PFSK-1 (cell line): Measurements from ENCODE around the gene SUSD3.

Experiments
- FOXP2 ChIP-seq: optimal IDR thresholded peaks from 2 replicates; pipeline ENCODE3; 2011; ENCODE audit warnings: borderline replicate concordance, control low read depth, inconsistent platforms; ENCODE audit not compliant: insufficient read depth; ENCODE audit errors: extremely low read length, extremely low read depth
- POLR2AphosphoS5 ChIP-seq: IDR thresholded peaks from 2 replicates; pipeline ENCODE4 v1.6.1; 2012; ENCODE audit warnings: low read depth, mild to moderate bottlenecking, control low read depth, low read length, moderate library complexity
- SIN3A ChIP-seq: IDR thresholded peaks from 2 replicates; pipeline ENCODE4 v1.6.1; 2012; ENCODE audit warnings: mild to moderate bottlenecking, low read length, moderate library complexity, borderline replicate concordance; ENCODE audit not compliant: insufficient read depth
- TAF1 ChIP-seq: IDR thresholded peaks from 2 replicates; pipeline ENCODE4 v1.6.1; 2012; ENCODE audit warnings: low read length, control low read depth, borderline replicate concordance; ENCODE audit not compliant: insufficient read depth
- TF ChIP-seq, protein P1 (sequence below), 2 experiments: IDR thresholded peaks; 2 replicates each; pipeline versions ENCODE4 v1.6.1 to v1.8.0; 2011 to 2012; ENCODE audit warnings: low read depth in 2 of 2, low read length in 2 of 2, control low read depth in 1 of 2, inconsistent platforms in 1 of 2, mild to moderate bottlenecking in 1 of 2, moderate library complexity in 1 of 2; ENCODE audit not compliant: insufficient read depth in 1 of 2

The SUSD3 gene

DNA sequence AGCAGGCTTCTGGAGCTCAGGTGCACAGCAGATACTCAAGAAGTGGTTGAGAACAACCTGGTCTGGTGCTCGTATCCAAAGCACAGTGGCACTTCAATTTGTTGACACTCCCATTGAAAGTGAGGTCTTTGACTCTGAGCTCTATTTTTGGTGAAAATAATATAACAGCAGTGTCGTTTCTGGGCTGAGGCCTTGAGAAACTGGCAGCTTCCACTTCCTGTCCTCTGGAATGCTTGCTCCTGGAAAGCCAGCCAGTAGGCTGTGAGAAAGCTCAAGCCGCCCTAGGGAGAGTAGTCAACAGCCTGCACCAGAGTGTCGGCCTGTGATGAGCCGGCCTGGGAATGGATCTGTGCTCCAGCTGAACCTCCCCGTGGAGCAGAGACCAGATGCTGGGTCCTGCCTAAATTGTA, 6.8 kb upstream of the SUSD3 start:
- TF ChIP-seq, protein P1, sequence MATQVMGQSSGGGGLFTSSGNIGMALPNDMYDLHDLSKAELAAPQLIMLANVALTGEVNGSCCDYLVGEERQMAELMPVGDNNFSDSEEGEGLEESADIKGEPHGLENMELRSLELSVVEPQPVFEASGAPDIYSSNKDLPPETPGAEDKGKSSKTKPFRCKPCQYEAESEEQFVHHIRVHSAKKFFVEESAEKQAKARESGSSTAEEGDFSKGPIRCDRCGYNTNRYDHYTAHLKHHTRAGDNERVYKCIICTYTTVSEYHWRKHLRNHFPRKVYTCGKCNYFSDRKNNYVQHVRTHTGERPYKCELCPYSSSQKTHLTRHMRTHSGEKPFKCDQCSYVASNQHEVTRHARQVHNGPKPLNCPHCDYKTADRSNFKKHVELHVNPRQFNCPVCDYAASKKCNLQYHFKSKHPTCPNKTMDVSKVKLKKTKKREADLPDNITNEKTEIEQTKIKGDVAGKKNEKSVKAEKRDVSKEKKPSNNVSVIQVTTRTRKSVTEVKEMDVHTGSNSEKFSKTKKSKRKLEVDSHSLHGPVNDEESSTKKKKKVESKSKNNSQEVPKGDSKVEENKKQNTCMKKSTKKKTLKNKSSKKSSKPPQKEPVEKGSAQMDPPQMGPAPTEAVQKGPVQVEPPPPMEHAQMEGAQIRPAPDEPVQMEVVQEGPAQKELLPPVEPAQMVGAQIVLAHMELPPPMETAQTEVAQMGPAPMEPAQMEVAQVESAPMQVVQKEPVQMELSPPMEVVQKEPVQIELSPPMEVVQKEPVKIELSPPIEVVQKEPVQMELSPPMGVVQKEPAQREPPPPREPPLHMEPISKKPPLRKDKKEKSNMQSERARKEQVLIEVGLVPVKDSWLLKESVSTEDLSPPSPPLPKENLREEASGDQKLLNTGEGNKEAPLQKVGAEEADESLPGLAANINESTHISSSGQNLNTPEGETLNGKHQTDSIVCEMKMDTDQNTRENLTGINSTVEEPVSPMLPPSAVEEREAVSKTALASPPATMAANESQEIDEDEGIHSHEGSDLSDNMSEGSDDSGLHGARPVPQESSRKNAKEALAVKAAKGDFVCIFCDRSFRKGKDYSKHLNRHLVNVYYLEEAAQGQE (IDR thresholded peaks at IDR 0.05; ENCODE audit: insufficient read depth in 1 of 2, low read depth in 2 of 2, low read length in 2 of 2): no peak
- no peak for TF ChIP-seq SIN3A
- TF ChIP-seq TAF1: no peak
- no peak for TF ChIP-seq FOXP2

DNA sequence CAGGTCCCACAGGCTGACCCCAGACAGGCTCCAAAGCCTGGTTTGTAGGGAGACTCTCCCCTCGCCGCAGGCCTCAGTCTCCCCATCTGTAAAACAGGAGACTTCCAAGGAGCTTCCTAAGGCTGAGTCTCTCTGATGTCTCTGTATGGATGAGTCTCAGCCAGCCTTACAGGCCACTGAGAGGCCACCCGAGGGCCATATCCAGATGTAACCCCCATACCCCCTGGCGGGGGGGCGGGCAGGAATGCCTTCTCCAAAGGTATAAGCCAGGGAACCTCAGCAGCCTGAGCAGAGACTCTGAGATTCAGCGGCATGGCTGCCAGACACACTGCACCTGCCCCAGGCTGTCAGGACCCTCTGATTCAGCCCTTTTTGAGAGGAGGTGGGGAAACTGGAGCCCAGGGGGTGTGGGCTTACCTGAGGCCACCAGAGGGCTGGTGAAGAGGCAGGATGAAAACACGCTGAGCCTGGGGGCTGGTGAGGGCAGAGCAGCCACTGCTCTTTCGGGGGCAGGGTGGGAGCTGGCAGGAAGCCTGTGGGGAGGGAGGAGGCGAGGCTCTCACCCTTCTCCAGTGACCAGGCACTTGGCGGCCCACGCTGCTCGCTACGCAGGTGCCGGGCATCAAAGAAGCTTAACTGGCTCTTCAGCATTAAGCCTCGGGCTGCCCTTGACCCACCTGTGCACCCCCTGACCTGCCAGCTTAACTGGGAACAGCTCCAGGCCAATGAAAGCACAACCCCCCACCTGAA, 5.5 kb upstream of the SUSD3 start:
- no peak for TF ChIP-seq TAF1
- TF ChIP-seq, protein P1 (IDR thresholded peaks at IDR 0.05; ENCODE audit: insufficient read depth in 1 of 2, low read depth in 2 of 2, low read length in 2 of 2): no peak
- no peak for TF ChIP-seq SIN3A
- no peak for TF ChIP-seq FOXP2
- no peak for TF ChIP-seq POLR2AphosphoS5

DNA sequence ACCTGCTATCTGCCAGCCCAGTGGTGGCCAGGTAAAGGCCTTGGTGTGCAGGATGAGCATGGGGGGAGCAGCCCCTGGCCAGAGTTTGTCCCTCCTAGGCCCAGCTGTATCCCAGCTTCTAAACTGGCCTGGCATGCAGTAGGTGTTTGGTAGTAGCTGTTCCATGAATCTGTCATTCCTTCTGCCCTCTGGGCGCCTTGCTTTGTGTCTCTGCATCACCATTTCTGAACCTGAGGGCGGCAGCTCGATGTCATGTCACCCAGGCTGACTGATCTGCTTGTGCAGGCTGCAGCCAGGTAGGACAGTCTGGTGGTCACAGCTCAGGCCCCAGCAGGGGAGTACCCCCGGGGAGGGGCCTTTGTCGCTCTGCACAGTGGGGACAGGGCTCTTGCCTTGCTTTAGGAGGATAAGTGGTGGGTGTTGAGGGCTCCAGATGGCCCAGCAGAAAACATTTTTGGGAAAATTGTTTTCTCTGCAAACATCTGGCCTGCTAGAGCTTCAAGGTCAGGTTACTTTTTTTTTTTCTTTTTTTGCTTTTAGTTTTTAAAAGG, 4.6 kb upstream of the SUSD3 start:
- TF ChIP-seq FOXP2: no peak
- no peak for TF ChIP-seq POLR2AphosphoS5
- no peak for TF ChIP-seq SIN3A
- no peak for TF ChIP-seq TAF1
- TF ChIP-seq, protein P1 (IDR thresholded peaks at IDR 0.05; ENCODE audit: insufficient read depth in 1 of 2, low read depth in 2 of 2, low read length in 2 of 2): no peak

DNA sequence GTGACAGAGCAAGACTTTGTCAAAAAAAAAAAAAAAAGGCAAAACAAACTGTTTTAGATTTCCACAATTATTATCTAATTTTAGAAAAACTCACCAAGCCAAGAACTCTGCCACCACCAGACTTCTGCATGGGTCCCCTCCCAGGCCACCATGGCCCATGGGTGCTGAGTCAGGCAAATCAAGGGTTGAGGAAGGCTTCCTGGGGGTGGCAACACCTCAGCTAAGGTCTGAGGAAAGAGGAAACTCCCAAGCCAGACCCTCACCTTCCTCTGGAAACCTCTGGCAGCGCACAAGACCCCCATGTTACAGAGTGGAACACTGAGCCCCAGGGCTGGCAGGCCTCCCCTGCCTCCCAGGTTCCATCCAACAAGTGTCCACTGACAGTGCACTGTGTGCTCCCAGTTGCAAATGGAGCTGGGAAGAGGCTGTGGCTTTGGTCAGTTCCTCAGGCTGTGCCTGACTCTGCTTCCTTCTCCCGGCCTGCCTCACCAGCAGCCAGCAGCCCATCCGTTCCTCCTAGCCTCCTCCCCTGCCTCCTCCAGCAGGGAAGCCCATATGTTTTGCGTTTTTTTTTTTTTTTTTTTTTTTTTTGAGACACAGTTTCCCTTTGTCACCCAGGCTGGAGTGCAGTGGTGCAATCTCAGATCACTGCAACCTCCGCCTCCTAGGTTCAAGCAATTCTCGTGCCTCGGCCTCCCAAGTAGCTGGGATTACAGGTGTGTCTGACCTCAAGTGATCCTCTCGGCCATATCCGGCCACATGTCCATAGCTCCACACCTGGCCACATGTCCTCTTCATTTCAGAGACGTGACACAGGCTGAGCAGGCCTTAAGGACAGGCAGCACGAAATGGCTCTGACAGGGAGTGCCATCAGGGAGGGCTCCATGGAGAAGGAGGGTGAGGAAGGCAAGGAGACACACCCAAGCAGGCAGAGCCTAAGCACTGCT, 3.5 kb upstream of the SUSD3 start:
- no peak for TF ChIP-seq TAF1
- TF ChIP-seq FOXP2: no peak
- TF ChIP-seq SIN3A: no peak
- TF ChIP-seq POLR2AphosphoS5: no peak
- TF ChIP-seq, protein P1 (IDR thresholded peaks at IDR 0.05; ENCODE audit: insufficient read depth in 1 of 2, low read depth in 2 of 2, low read length in 2 of 2): no peak
